Activated naive CD8-positive, alpha-beta T cell treated with anti-CD3 and anti-CD28 coated beads for 36 hours (primary cell): ENCODE data around the gene IGSF21. TPM values are rescaled to one million over a fixed set of nuclear protein-coding genes. Genes with fewer than 3 reads are reported as not detected.

Experiments used
- DNase-seq: peaks from one replicate; pipeline ENCODE4 v3.0.0; 2021
- H3K27ac Mint-ChIP-seq: one replicate; pipeline ENCODE4 v1.8.0; 2022; ENCODE audit warnings: mild to moderate bottlenecking, moderate library complexity, mixed read lengths
- H3K27me3 Mint-ChIP-seq: one replicate; pipeline ENCODE4 v1.8.0; 2022; ENCODE audit warnings: mild to moderate bottlenecking, mixed read lengths
- H3K36me3 Mint-ChIP-seq: one replicate; pipeline ENCODE4 v1.8.0; 2021; ENCODE audit warnings: mild to moderate bottlenecking, mixed read lengths
- H3K4me1 Mint-ChIP-seq: one replicate; pipeline ENCODE4 v1.8.0; 2021; ENCODE audit warnings: mixed read lengths
- H3K4me3 Mint-ChIP-seq: one replicate; pipeline ENCODE4 v1.8.0; 2022; ENCODE audit warnings: mild to moderate bottlenecking, moderate library complexity, mixed read lengths
- H3K9me3 Mint-ChIP-seq: one replicate; pipeline ENCODE4 v1.8.0; 2022; ENCODE audit warnings: mixed read lengths
- total RNA-seq, 2 experiments: library from RNA; stranded (reverse); gene quantifications; one replicate each; pipeline ENCODE4 v1.2.3, GENCODE V29; 2021

Gene IGSF21
- total RNA-seq, 2 experiments from 2014 or later = not detected

- H3K36me3 Mint-ChIP-seq = no peaks in the 10 kb centered on the region
- no peak overlapping the region for H3K4me3 Mint-ChIP-seq
- no peaks in the 10 kb centered on the region for H3K9me3 Mint-ChIP-seq
- H3K27me3 Mint-ChIP-seq = peaks cover 39% of the 10 kb centered on the region
- DNase-seq = no peak
- H3K4me1 Mint-ChIP-seq = no peaks in the 10 kb centered on the region
- H3K27ac Mint-ChIP-seq = no peak overlapping the region
Measured at GRCh38 chr1:18299441-18300338, 192.1 kb downstream of the IGSF21 start.

GRCh38 chr1:18300376-18300775 is 192.8 kb downstream of the IGSF21 start:
- no peak overlapping the region for H3K27ac Mint-ChIP-seq
- H3K9me3 Mint-ChIP-seq = no peaks in the 10 kb centered on the region
- no peaks in the 10 kb centered on the region for H3K4me1 Mint-ChIP-seq
- H3K27me3 Mint-ChIP-seq = peaks cover 34% of the 10 kb centered on the region
- no peaks in the 10 kb centered on the region for H3K36me3 Mint-ChIP-seq
- no peak overlapping the region for H3K4me3 Mint-ChIP-seq
- DNase-seq = no peak

GRCh38 chr1:18302788-18303413 is 195.3 kb downstream of the IGSF21 start:
- H3K27me3 Mint-ChIP-seq = peaks cover 13% of the 10 kb centered on the region

GRCh38 chr1:18304151-18304869 is 196.7 kb downstream of the IGSF21 start:
- no peaks in the 10 kb centered on the region for H3K9me3 Mint-ChIP-seq
- no peak overlapping the region for H3K27ac Mint-ChIP-seq
- H3K4me3 Mint-ChIP-seq = no peak overlapping the region
- DNase-seq = no peak
- no peaks in the 10 kb centered on the region for H3K4me1 Mint-ChIP-seq
- no peaks in the 10 kb centered on the region for H3K36me3 Mint-ChIP-seq
- peaks cover 8% of the 10 kb centered on the region for H3K27me3 Mint-ChIP-seq

More at GRCh38 chr1:18302788-18303413, 195.3 kb downstream of the IGSF21 start:
- no peak overlapping the region for H3K27ac Mint-ChIP-seq
- H3K4me1 Mint-ChIP-seq = no peaks in the 10 kb centered on the region
- no peaks in the 10 kb centered on the region for H3K36me3 Mint-ChIP-seq
- H3K4me3 Mint-ChIP-seq = no peak overlapping the region
- DNase-seq = peak; percentile 5
- H3K9me3 Mint-ChIP-seq = no peaks in the 10 kb centered on the region

- Mint-ChIP-seq H3K36me3 (no peaks in the 10 kb centered on the region), H3K9me3 (no peaks in the 10 kb centered on the region), H3K4me3 (no peak overlapping the region), H3K27me3 (peaks cover 8% of the 10 kb centered on the region), H3K27ac (no peak overlapping the region), H3K4me1 (no peaks in the 10 kb centered on the region)
- no peak for DNase-seq
Measured at GRCh38 chr1:18305182-18305795, 197.7 kb downstream of the IGSF21 start.

GRCh38 chr1:18307329-18307898 is 199.8 kb downstream of the IGSF21 start:
- Mint-ChIP-seq H3K27ac (no peak overlapping the region), H3K4me1 (no peaks in the 10 kb centered on the region), H3K9me3 (no peaks in the 10 kb centered on the region), H3K36me3 (no peaks in the 10 kb centered on the region), H3K27me3 (peaks cover 13% of the 10 kb centered on the region), H3K4me3 (no peak overlapping the region)
- no peak for DNase-seq

GRCh38 chr1:18309552-18310155 is 202.1 kb downstream of the IGSF21 start:
- Mint-ChIP-seq H3K27me3 (peaks cover 13% of the 10 kb centered on the region), H3K4me1 (no peaks in the 10 kb centered on the region), H3K36me3 (no peaks in the 10 kb centered on the region), H3K9me3 (no peaks in the 10 kb centered on the region), H3K27ac (no peak overlapping the region), H3K4me3 (no peak overlapping the region)
- no peak for DNase-seq

GRCh38 chr1:18312961-18313360 is 205.4 kb downstream of the IGSF21 start:
- Mint-ChIP-seq H3K9me3 (no peaks in the 10 kb centered on the region), H3K36me3 (no peaks in the 10 kb centered on the region), H3K27ac (no peak overlapping the region), H3K4me1 (no peaks in the 10 kb centered on the region), H3K4me3 (no peak overlapping the region), H3K27me3 (peaks cover 17% of the 10 kb centered on the region)
- DNase-seq = no peak

GRCh38 chr1:18313523-18313922 is 205.9 kb downstream of the IGSF21 start:
- no peak overlapping the region for H3K4me3 Mint-ChIP-seq
- no peaks in the 10 kb centered on the region for H3K9me3 Mint-ChIP-seq
- H3K27me3 Mint-ChIP-seq = peaks cover 12% of the 10 kb centered on the region
- no peaks in the 10 kb centered on the region for H3K36me3 Mint-ChIP-seq
- no peak overlapping the region for H3K27ac Mint-ChIP-seq
- no peak for DNase-seq
- no peaks in the 10 kb centered on the region for H3K4me1 Mint-ChIP-seq

- Mint-ChIP-seq H3K4me3 (no peak overlapping the region), H3K4me1 (no peaks in the 10 kb centered on the region)
Measured at GRCh38 chr1:18314399-18314798, 206.8 kb downstream of the IGSF21 start.

GRCh38 chr1:18315449-18315848 is 207.9 kb downstream of the IGSF21 start:
- H3K9me3 Mint-ChIP-seq = no peaks in the 10 kb centered on the region
- H3K4me3 Mint-ChIP-seq = no peak overlapping the region

More at GRCh38 chr1:18314399-18314798, 206.8 kb downstream of the IGSF21 start:
- Mint-ChIP-seq H3K36me3 (no peaks in the 10 kb centered on the region), H3K27me3 (peaks cover 12% of the 10 kb centered on the region), H3K9me3 (no peaks in the 10 kb centered on the region), H3K27ac (no peak overlapping the region)
- no peak for DNase-seq

GRCh38 chr1:18316764-18317163 is 209.2 kb downstream of the IGSF21 start:
- no peak overlapping the region for H3K27ac Mint-ChIP-seq
- no peaks in the 10 kb centered on the region for H3K4me1 Mint-ChIP-seq
- no peaks in the 10 kb centered on the region for H3K36me3 Mint-ChIP-seq
- no peak overlapping the region for H3K4me3 Mint-ChIP-seq
- peaks cover 10% of the 10 kb centered on the region for H3K27me3 Mint-ChIP-seq
- DNase-seq = no peak
- H3K9me3 Mint-ChIP-seq = no peaks in the 10 kb centered on the region

More at GRCh38 chr1:18315449-18315848, 207.9 kb downstream of the IGSF21 start:
- Mint-ChIP-seq H3K27me3 (peaks cover 11% of the 10 kb centered on the region), H3K27ac (no peak overlapping the region), H3K36me3 (no peaks in the 10 kb centered on the region), H3K4me1 (no peaks in the 10 kb centered on the region)
- DNase-seq = no peak

GRCh38 chr1:18319099-18319498 is 211.5 kb downstream of the IGSF21 start:
- no peak for DNase-seq
- H3K27me3 Mint-ChIP-seq = peaks cover 31% of the 10 kb centered on the region
- H3K36me3 Mint-ChIP-seq = no peaks in the 10 kb centered on the region
- H3K9me3 Mint-ChIP-seq = no peaks in the 10 kb centered on the region
- no peaks in the 10 kb centered on the region for H3K4me1 Mint-ChIP-seq
- no peak overlapping the region for H3K27ac Mint-ChIP-seq
- H3K4me3 Mint-ChIP-seq = no peak overlapping the region

- Mint-ChIP-seq H3K36me3 (no peaks in the 10 kb centered on the region), H3K27ac (no peak overlapping the region), H3K27me3 (peaks cover 37% of the 10 kb centered on the region), H3K9me3 (no peaks in the 10 kb centered on the region), H3K4me1 (no peaks in the 10 kb centered on the region), H3K4me3 (no peak overlapping the region)
- DNase-seq = no peak
Measured at GRCh38 chr1:18320051-18320450, 212.5 kb downstream of the IGSF21 start.
